ENCODE results near the gene ATG12.
"Not testable (repeated sequence)": the region's sequence is repeated elsewhere in the genome, so short reads cannot be mapped to it uniquely, and the experiment has no call there.

- not testable (repeated sequence) for TF ChIP-seq CTCF, POLR2A (IDR thresholded peaks at IDR 0.05)
Observed at GRCh38 chr5:115824983-115825382, 16.4 kb downstream of the ATG12 start.
